ENCODE data around the gene RNF138. TPM values are rescaled to one million over a fixed set of nuclear protein-coding genes. Genes with fewer than 3 reads are reported as not detected.

The RNF138 gene
- total and polyA plus RNA-seq, 2 experiments from 2014 or later = 58.0 to 89.6 TPM

DNA sequence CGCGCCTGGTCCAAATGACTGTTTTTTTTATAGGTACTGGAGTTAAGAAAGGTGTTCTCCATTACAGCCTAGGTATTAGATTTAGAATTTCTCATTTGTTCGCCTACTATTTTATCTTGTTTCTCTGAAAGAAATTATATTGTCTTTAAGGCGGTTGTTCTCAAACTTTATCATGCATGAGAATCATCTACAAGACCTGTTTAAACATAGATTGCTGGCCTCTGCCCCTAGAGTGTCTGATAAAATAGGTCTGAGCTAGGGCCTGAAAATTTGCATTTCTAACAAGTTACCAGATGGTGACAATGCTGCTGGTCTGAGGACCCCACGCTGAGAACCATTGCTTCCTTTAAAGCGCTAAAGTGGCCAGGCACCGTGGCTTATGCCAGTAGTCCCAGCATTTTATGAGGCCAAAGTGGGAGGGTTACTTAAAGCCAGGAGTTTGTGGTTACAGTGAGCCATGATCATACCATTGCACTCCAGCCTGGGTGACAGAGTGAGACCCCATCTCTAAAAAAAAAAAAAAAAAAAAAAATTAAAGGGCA, 34.0 kb upstream of the RNF138 start:
- Histone ChIP-seq H3F3A (replicated peaks; ENCODE audit: low read depth) (no peaks in the 10 kb centered on the region), H3K27ac (ENCODE audit: low read depth) (no peak overlapping the region), H4K20me1 (replicated peaks; ENCODE audit: insufficient read depth) (no peaks in the 10 kb centered on the region; the same call in 1 of the 2 replicates), H3K27me3 (ENCODE audit: insufficient read depth) (no peaks in the 10 kb centered on the region), H3K36me3 (ENCODE audit: insufficient read depth) (no peaks in the 10 kb centered on the region), H2AFZ (no peak overlapping the region), H3K4me3 (no peak overlapping the region), H3K79me2 (replicated peaks; ENCODE audit: insufficient read depth) (no peaks in the 10 kb centered on the region), H3K9me2 (ENCODE audit: insufficient read depth) (no peaks in the 10 kb centered on the region), H3K4me1 (ENCODE audit: insufficient read depth) (peaks cover 27% of the 10 kb centered on the region), H3K4me2 (0 out of 2 replicates have a peak overlapping the region, but pooled peaks have one; percentile 4)
- H3K4me3 Mint-ChIP-seq = no peak overlapping the region
- peaks cover 15% of the 10 kb centered on the region for H3K4me1 Mint-ChIP-seq
- no peaks in the 10 kb centered on the region; the same call in 2 of the 3 replicates for H3K36me3 Mint-ChIP-seq (ENCODE audit: low read depth)
- H3K27ac Mint-ChIP-seq = no peak overlapping the region
- ATAC-seq (peak; percentile 84), DNase-seq (ENCODE audit: low spot score) (peak; percentile 73)
- H3K9me3 Mint-ChIP-seq = no peaks in the 10 kb centered on the region
- TF ChIP-seq, protein P1, sequence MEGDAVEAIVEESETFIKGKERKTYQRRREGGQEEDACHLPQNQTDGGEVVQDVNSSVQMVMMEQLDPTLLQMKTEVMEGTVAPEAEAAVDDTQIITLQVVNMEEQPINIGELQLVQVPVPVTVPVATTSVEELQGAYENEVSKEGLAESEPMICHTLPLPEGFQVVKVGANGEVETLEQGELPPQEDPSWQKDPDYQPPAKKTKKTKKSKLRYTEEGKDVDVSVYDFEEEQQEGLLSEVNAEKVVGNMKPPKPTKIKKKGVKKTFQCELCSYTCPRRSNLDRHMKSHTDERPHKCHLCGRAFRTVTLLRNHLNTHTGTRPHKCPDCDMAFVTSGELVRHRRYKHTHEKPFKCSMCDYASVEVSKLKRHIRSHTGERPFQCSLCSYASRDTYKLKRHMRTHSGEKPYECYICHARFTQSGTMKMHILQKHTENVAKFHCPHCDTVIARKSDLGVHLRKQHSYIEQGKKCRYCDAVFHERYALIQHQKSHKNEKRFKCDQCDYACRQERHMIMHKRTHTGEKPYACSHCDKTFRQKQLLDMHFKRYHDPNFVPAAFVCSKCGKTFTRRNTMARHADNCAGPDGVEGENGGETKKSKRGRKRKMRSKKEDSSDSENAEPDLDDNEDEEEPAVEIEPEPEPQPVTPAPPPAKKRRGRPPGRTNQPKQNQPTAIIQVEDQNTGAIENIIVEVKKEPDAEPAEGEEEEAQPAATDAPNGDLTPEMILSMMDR (conservative IDR thresholded peaks at IDR 0.05; ENCODE audit: low read depth in 2 of 2) = no peak
- TF ChIP-seq ZNF114 (CRISPR knock-in tag; IDR thresholded peaks at IDR 0.05) (no peak), EZH2 (IDR thresholded peaks at IDR 0.05; ENCODE audit: low read depth, unreplicated experiment) (no peak), JUNB (IDR thresholded peaks at IDR 0.05; ENCODE audit: unreplicated experiment) (no peak)
- H3K27me3 Mint-ChIP-seq (ENCODE audit: insufficient read depth, low read depth, poor library complexity) = no peaks in the 10 kb centered on the region

DNA sequence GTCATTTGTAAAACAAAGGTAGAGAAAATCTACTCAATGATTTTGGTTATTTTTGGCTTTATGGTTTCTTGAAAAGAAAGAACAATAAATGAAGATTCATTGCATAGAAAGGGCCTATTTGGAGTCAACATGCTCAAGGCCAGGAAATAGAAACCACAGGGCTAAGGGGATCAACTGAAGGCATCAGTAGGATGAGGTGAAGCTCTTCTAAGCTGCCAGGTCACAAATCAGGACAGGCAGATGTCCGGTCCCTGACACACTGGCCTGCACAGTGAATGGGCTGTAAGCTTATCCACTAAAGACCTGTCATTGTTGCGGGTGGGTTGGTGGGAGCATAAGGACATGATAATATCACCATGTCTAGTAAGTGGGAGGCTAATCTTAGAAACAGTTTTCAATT, 31.6 kb upstream of the RNF138 start:
- no peak for TF ChIP-seq ZNF331 (CRISPR knock-in tag; IDR thresholded peaks at IDR 0.05; ENCODE audit: low read depth)
- TF ChIP-seq, protein P2, sequence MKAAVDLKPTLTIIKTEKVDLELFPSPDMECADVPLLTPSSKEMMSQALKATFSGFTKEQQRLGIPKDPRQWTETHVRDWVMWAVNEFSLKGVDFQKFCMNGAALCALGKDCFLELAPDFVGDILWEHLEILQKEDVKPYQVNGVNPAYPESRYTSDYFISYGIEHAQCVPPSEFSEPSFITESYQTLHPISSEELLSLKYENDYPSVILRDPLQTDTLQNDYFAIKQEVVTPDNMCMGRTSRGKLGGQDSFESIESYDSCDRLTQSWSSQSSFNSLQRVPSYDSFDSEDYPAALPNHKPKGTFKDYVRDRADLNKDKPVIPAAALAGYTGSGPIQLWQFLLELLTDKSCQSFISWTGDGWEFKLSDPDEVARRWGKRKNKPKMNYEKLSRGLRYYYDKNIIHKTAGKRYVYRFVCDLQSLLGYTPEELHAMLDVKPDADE (IDR thresholded peaks at IDR 0.05) = no peak
- TF ChIP-seq, protein P1 (conservative IDR thresholded peaks at IDR 0.05; ENCODE audit: low read depth in 2 of 2) = no peak
- TF ChIP-seq EZH2 (IDR thresholded peaks at IDR 0.05; ENCODE audit: low read depth, unreplicated experiment) = no peak
- H3K27ac Mint-ChIP-seq = no peak overlapping the region
- no peaks in the 10 kb centered on the region for H3K27me3 ChIP-seq (ENCODE audit: insufficient read depth)
- H3K4me3 ChIP-seq = no peak overlapping the region
- peaks cover 15% of the 10 kb centered on the region for H3K4me1 Mint-ChIP-seq
- H3K36me3 ChIP-seq (ENCODE audit: insufficient read depth) = no peaks in the 10 kb centered on the region
- peaks cover 4% of the 10 kb centered on the region for H3K27me3 Mint-ChIP-seq (ENCODE audit: insufficient read depth, low read depth, poor library complexity)
- H4K20me1 ChIP-seq (replicated peaks; ENCODE audit: insufficient read depth) = no peaks in the 10 kb centered on the region; the same call in 1 of the 2 replicates
- H3K9me2 ChIP-seq (ENCODE audit: insufficient read depth) = no peaks in the 10 kb centered on the region
- no peaks in the 10 kb centered on the region for H3K9me3 Mint-ChIP-seq
- H3K79me2 ChIP-seq (replicated peaks; ENCODE audit: insufficient read depth) = no peaks in the 10 kb centered on the region
- H3F3A ChIP-seq (replicated peaks; ENCODE audit: low read depth) = no peaks in the 10 kb centered on the region
- ATAC-seq (no peak), DNase-seq (ENCODE audit: low spot score) (no peak)
- no peak overlapping the region for H2AFZ ChIP-seq
- H3K4me1 ChIP-seq (ENCODE audit: insufficient read depth) = peaks cover 27% of the 10 kb centered on the region
- H3K4me2 ChIP-seq = no peak overlapping the region
- H3K4me3 Mint-ChIP-seq = no peak overlapping the region
- H3K27ac ChIP-seq (ENCODE audit: low read depth) = no peak overlapping the region
- no peaks in the 10 kb centered on the region for H3K36me3 Mint-ChIP-seq (ENCODE audit: low read depth)

Data from GM23338 (cell line).